ENCODE data around the gene FJX1.

Gene FJX1

DNA sequence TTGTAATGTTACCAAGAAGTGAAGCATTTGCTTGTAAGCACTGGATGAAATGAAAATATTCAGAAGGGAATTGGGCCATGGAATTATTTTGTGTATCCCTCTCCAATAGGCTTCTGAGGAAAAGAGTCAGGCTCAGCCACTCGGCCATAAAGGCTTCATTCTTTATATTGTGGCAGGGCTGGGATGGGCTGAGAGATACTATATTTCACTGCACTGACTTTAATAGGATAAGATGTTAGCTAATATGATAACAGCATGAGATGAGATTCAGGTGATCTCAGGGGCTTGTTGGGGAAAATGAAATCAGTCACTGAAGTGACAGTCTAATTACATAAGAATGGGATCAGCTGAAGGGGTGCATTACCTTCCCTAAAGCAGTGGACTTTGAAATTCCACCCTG, 37.0 kb downstream of the FJX1 start:
- H3K9ac ChIP-seq: no peak overlapping the region
- H3K27me3 ChIP-seq (ENCODE audit: insufficient read depth, low read depth): no peaks in the 10 kb centered on the region
- H4K20me1 ChIP-seq (ENCODE audit: insufficient read depth): no peaks in the 10 kb centered on the region
- H3K79me2 ChIP-seq (ENCODE audit: insufficient read depth, low read depth): no peaks in the 10 kb centered on the region
- TF ChIP-seq, protein P1, sequence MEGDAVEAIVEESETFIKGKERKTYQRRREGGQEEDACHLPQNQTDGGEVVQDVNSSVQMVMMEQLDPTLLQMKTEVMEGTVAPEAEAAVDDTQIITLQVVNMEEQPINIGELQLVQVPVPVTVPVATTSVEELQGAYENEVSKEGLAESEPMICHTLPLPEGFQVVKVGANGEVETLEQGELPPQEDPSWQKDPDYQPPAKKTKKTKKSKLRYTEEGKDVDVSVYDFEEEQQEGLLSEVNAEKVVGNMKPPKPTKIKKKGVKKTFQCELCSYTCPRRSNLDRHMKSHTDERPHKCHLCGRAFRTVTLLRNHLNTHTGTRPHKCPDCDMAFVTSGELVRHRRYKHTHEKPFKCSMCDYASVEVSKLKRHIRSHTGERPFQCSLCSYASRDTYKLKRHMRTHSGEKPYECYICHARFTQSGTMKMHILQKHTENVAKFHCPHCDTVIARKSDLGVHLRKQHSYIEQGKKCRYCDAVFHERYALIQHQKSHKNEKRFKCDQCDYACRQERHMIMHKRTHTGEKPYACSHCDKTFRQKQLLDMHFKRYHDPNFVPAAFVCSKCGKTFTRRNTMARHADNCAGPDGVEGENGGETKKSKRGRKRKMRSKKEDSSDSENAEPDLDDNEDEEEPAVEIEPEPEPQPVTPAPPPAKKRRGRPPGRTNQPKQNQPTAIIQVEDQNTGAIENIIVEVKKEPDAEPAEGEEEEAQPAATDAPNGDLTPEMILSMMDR (conservative IDR thresholded peaks at IDR 0.05; ENCODE audit: low read depth, low read length): no peak
- no peak overlapping the region for H2AFZ ChIP-seq (ENCODE audit: low read depth)
- H3K4me1 ChIP-seq (ENCODE audit: low read depth, poor library complexity, severe bottlenecking): no peaks in the 10 kb centered on the region
- no peaks in the 10 kb centered on the region for H3K36me3 ChIP-seq (ENCODE audit: insufficient read depth)
- no peak overlapping the region for H3K4me2 ChIP-seq
- no peak overlapping the region for H3K27ac ChIP-seq
- H3K4me3 ChIP-seq (IDR thresholded peaks at IDR 0.05; ENCODE audit: insufficient read depth, low read depth, low read length): no peak overlapping the region

DNA sequence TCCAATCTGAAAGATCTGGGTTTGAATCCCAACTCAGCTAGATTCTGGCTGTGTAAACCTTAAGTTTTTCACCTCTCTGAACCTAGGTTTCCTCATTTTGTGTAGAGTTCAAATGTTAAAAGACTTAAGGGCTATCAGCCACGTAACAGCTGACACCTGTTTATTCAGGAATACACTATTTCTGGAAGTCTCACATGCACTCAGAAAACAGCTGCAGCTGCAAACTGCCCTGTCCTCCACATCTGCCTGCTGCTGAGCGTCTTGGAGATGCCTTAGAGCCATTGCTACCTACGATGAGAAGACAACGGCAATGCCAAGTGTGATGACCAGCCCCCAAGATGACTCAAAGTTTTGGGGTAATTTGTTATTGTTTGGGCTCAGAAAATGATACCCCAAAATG, 37.6 kb downstream of the FJX1 start:
- H3K4me3 ChIP-seq (IDR thresholded peaks at IDR 0.05; ENCODE audit: insufficient read depth, low read depth, low read length): no peak overlapping the region
- H3K79me2 ChIP-seq (ENCODE audit: insufficient read depth, low read depth): no peaks in the 10 kb centered on the region
- TF ChIP-seq, protein P1 (conservative IDR thresholded peaks at IDR 0.05; ENCODE audit: low read depth, low read length): no peak
- no peaks in the 10 kb centered on the region for H4K20me1 ChIP-seq (ENCODE audit: insufficient read depth)
- no peak overlapping the region for H3K27ac ChIP-seq
- H2AFZ ChIP-seq (ENCODE audit: low read depth): no peak overlapping the region
- H3K4me1 ChIP-seq (ENCODE audit: low read depth, poor library complexity, severe bottlenecking): peaks cover 1% of the 10 kb centered on the region
- no peaks in the 10 kb centered on the region for H3K27me3 ChIP-seq (ENCODE audit: insufficient read depth, low read depth)
- H3K9ac ChIP-seq: no peak overlapping the region
- H3K4me2 ChIP-seq: no peak overlapping the region
- no peaks in the 10 kb centered on the region for H3K36me3 ChIP-seq (ENCODE audit: insufficient read depth)

DNA sequence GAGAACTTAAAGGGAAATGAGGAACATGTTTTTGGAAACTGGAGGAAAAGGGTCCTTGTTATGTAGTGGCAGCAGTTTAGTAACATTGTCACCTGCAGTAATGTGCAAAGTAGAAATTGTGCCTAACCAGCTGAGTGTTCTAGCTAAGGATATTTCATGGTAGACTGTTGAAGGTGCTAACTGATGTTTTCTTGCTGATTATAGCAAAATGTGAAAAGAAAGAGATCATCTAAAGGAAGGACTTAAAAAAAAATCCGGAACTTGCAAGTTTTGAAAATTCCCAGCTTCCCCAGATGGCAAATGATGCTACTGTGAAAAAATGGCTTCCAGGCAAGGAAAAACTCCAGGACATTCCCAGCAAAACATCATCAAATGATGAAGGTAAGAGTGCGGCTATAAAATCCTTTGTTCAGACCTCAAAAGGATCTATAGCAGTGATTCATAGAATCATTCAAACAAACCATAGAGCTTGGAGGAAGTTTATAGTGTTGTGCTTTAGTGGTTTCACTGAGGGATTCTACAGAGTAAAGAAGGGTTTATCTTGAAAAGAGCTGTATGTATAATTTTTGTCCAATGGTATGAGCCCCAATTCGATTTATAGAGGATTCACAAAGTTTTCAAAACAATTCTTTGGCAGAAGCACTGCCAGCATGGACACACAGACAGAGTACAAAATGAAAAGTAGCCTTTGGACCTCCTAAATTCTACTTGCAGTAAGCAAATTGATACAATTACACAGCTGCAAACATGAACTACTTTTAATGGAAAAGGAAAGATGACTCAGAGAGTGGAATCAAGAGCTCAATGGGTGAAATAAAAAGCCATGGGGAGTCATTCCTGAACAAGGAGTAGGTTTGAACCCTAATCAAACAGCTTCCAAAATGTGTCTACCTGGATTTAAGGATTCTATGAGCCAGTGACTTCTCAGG, 40.0 kb downstream of the FJX1 start:
- Histone ChIP-seq H3K4me3 (IDR thresholded peaks at IDR 0.05; ENCODE audit: insufficient read depth, low read depth, low read length) (no peak overlapping the region), H2AFZ (ENCODE audit: low read depth) (no peak overlapping the region), H4K20me1 (ENCODE audit: insufficient read depth) (no peaks in the 10 kb centered on the region), H3K36me3 (ENCODE audit: insufficient read depth) (no peaks in the 10 kb centered on the region), H3K27me3 (ENCODE audit: insufficient read depth, low read depth) (no peaks in the 10 kb centered on the region), H3K4me1 (ENCODE audit: low read depth, poor library complexity, severe bottlenecking) (peaks cover 9% of the 10 kb centered on the region), H3K4me2 (no peak overlapping the region), H3K27ac (no peak overlapping the region), H3K79me2 (ENCODE audit: insufficient read depth, low read depth) (peaks cover 2% of the 10 kb centered on the region; the same call in 1 of the 2 replicates), H3K9ac (no peak overlapping the region)
- TF ChIP-seq, protein P1 (conservative IDR thresholded peaks at IDR 0.05; ENCODE audit: low read depth, low read length): no peak

DNA sequence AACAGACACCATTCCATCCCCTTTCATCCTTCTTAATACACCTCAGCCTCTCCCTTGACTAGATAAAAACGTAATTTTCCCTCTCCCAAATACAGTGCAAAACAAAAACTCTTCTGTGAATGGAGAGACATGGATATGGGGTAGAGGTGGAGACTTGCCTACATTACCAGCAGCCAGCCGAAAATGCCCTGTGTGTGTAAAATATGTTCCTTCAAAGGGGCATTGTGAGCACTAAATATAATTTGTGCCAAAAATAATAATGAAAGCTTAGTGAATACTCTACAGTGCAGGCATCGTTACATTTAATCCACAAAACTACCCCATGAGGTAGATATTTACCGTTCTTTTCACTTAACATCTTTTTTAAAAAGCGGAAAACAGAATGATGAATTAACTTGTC, 43.3 kb downstream of the FJX1 start:
- H3K9ac ChIP-seq: peak overlapping the region; percentile 88; the same call in 1 of the 2 replicates
- H3K4me3 ChIP-seq (IDR thresholded peaks at IDR 0.05; ENCODE audit: insufficient read depth, low read depth, low read length): no peak overlapping the region
- H3K4me1 ChIP-seq (ENCODE audit: low read depth, poor library complexity, severe bottlenecking): peaks cover 20% of the 10 kb centered on the region
- peak overlapping the region; percentile 57; the same call in 1 of the 2 replicates for H3K27ac ChIP-seq
- H4K20me1 ChIP-seq (ENCODE audit: insufficient read depth): no peaks in the 10 kb centered on the region
- H2AFZ ChIP-seq (ENCODE audit: low read depth): peak overlapping the region; percentile 99
- TF ChIP-seq, protein P1 (conservative IDR thresholded peaks at IDR 0.05; ENCODE audit: low read depth, low read length): no peak
- H3K4me2 ChIP-seq: peak overlapping the region; percentile 89
- no peaks in the 10 kb centered on the region for H3K27me3 ChIP-seq (ENCODE audit: insufficient read depth, low read depth)
- no peaks in the 10 kb centered on the region for H3K36me3 ChIP-seq (ENCODE audit: insufficient read depth)
- H3K79me2 ChIP-seq (ENCODE audit: insufficient read depth, low read depth): peaks cover 26% of the 10 kb centered on the region; the same call in 1 of the 2 replicates

Data from KMS-11 (cell line).